GM19238 (cell line): ENCODE data around the gene GTF3C1.

Experiments used
- DNase-seq: peaks from one replicate; pipeline ENCODE4 v3.0.0; 2011; ENCODE audit warnings: low spot score; ENCODE audit not compliant: insufficient read length

The GTF3C1 gene

GRCh38 chr16:27428026-27428785, 121.5 kb downstream of the GTF3C1 start:
- no peak for DNase-seq

- no peak for DNase-seq
Observed at GRCh38 chr16:27427538-27427937, 122.2 kb downstream of the GTF3C1 start.

DNA sequence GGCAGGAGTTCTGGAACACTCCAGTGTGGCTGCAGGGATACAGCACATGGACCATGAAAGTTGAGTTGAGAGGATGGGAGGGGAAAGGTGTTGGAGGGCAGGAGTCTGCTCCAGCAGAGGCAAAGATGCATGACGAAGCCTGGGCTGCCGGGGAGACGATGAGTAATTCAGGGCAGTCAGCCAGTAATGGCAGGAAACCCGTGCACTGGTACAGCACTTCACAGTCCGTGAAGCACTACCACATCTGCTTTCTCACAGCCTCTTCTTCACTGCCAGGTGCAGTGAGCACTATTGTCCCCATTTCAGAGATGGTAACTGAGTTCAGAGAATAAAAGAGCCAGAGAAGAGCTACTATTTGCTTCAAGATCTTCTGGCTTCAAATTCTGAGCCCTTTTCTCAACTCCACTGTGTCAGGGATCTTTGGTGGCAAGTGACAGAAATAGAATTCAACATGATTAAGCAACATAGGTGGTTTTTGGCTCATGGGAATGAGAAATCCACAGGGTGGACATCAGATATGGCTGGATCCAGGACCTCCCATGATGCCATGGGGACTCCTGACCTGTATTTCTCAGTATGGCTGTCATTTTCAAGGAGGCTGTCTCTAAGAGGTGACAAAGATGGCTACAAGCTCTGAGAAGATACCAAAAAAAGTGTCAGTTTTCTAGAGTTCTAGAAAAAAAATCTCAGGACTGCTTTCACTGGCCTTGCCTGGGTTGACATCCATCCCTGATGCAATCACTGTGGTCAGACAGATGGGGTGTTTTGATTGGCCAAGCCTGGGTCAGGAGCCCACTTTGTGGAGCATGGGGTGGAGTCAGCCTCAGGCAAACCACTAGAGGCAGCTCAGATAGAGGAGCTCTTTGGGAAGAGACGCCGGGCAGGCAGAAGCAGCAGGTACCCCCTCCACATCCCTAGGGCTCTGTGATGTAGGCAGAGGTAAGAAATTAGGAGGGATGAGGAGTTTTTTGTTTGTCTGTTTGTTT, 123.0 kb downstream of the GTF3C1 start:
- peak; percentile 66 for DNase-seq

GRCh38 chr16:27425961-27426360, 123.8 kb downstream of the GTF3C1 start:
- DNase-seq: no peak

GRCh38 chr16:27424772-27425498, 124.8 kb downstream of the GTF3C1 start:
- DNase-seq: no peak

- DNase-seq: no peak
Observed at GRCh38 chr16:27421961-27422740, 127.6 kb downstream of the GTF3C1 start.

DNA sequence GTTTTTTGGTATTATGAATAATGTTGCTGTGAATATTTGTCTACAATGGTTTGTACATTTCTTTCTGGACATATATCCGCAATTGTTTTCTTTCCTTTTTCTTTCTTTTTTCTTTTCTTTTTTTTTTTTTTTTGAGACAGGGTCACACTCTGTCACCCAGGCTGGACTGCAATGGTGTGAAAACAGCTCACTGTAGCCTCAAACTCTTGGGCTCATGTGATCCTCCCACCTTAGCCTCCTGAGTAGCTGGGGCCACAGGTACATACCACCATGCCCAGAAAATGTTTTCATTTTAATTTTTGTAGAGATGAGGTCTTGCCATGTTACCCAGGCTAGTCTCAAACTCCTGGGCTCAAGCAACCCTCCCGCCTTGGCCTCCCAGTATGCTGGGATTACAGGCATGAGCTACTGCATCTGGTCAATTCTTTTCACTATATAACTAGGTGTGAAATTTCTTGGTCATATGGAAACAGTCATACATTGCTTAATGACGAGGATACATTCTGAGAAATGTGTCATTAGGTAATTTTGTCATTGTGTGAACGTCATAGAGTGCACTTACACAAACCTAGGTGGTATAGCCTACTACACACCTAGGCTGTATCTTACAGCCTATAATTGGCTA, 132.6 kb downstream of the GTF3C1 start:
- DNase-seq: no peak

- no peak for DNase-seq
Observed at GRCh38 chr16:27414788-27415431, 134.8 kb downstream of the GTF3C1 start.

DNA sequence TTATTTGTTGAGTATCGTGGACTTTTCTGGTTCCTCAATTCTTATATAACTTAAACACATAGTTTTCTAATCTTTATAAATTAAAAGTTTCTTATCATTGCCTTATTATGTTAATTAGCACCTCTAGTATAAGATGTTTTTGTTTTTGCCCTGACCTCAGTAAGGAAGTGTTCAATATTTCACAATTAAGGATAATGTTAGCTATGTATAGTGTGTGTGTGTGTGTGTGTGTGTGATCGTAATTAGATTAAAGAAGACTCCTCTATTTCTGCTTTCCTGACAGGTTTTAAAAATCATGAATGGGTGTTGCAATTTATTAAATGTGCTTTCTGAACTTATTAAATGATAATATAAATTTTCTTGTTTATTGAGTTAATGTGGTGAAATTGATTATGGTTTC, 135.8 kb downstream of the GTF3C1 start:
- DNase-seq: no peak

DNA sequence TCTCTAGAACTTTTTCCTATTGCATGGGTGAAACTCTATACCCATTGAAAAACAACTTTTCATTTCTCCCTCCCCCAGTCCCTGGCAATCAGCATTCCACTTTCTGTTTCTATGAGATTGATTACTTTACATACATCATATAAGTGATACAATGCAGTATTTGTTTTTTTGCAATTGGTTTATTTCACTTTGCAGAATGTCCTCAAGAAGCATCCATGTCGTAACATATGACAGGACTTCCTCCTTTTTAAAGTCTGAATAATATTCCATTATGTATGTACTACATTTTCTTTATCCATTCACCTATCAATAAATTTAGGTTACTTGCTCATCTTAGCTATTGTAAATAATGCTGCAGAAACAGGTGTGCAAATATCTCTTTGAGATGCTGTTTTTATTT, 139.0 kb downstream of the GTF3C1 start:
- DNase-seq: no peak
